ENCODE data around the gene TMEM237.

DNA sequence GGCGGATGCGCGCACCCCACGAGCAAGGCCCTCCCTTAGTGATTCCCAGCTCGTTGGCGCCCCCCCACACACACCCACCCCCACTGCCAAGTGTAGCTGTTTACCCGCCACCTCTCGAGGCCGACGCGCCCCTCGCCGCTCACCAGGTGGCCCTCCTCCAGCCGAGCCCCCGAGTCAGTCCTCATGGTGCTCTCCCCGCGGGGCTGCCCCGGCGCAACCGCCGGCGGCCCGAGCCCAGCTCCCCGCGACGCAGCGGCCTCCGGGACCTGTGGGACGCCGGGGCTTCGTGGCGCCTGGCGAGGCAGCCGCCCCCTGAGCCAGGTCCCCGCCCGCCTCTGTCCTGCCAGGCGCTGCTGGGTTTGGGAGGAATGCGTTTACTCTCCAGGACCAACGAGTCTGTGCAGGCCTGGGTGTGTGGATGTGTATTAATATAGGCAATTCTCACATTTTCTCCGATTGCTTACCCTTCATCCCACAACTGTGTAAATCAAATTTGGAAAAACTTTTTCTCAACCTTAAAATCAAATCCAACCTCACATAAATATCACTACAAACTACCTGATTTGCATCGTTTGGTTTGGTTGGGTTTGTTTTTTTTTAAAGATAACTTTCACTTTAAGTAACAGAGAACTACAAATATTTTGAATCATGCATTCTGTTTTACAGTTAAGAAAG lies at the start of gene TMEM237:
- TF ChIP-seq, protein P1, sequence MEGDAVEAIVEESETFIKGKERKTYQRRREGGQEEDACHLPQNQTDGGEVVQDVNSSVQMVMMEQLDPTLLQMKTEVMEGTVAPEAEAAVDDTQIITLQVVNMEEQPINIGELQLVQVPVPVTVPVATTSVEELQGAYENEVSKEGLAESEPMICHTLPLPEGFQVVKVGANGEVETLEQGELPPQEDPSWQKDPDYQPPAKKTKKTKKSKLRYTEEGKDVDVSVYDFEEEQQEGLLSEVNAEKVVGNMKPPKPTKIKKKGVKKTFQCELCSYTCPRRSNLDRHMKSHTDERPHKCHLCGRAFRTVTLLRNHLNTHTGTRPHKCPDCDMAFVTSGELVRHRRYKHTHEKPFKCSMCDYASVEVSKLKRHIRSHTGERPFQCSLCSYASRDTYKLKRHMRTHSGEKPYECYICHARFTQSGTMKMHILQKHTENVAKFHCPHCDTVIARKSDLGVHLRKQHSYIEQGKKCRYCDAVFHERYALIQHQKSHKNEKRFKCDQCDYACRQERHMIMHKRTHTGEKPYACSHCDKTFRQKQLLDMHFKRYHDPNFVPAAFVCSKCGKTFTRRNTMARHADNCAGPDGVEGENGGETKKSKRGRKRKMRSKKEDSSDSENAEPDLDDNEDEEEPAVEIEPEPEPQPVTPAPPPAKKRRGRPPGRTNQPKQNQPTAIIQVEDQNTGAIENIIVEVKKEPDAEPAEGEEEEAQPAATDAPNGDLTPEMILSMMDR (conservative IDR thresholded peaks at IDR 0.05; ENCODE audit: low read length) = peak; percentile 61
- no peak for TF ChIP-seq EZH2phosphoT487 (IDR thresholded peaks at IDR 0.05; ENCODE audit: borderline replicate concordance, low read depth, low read length)
